Measurements from ENCODE around the gene SOCS1.

Gene SOCS1

DNA sequence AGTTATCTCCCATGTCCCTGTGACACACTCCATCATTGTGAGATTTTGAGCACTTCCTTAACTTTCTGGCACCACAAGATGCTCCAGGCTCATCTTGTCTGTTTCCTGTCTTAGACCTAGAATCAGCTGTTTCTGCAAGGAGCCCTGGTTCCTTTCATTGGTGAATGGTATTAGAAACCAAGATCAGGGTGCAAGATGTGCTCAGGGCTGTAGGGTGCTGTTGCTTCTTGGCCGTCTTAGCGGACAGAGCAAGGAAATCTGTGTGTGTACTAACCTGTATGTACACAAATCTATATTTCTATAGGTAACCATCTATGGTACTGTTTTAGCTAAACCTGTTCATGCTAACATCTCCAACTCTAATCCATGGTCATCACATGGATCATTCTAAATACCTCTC is 33.2 kb upstream of the SOCS1 start:
- in situ Hi-C loops (cut with HindIII; ENCODE audit: low sequenced_read_pairs): no loop called here

DNA sequence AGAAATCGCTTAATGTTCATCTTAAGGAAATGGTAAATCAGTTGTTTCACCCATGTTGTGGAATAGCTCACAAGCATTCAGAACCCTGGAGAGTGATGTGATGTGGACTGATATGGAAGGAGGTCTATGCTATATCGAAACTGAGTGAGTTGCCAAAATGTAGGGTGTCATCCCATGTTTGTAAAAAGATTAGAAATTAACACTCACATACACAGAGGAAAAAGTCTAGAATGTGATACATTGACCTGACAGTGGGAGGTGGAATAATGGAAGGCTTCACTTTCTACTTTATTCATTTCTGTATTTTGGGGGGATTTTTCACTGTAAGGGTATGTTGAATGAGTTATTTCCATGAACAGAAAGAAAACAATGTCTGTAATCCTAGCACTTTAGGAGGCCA is 29.8 kb upstream of the SOCS1 start:
- in situ Hi-C loops (cut with HindIII; ENCODE audit: low sequenced_read_pairs): no loop called here

DNA sequence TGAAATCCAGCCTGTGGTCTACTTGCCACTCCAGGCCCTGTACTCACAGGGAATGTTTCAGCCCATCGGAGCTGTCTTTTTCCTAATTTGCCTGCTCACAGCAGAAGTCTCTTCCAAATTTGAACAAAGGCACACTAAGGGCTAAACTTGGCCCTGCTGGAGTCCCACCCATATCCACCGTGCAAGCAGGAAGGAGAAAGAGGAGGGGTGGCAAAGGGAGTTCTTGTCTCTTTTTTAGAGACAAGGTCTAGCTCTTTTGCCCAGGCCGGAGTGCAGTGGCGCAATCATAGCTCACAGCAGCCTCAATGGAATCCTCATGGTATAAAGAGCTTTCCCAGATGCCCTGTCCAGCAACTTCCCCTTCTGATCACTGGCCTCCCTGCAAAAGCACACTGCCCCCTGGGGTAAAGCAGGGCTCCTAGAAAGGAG is 27.8 kb upstream of the SOCS1 start:
- in situ Hi-C loops (cut with HindIII; ENCODE audit: low sequenced_read_pairs): no loop called here

DNA sequence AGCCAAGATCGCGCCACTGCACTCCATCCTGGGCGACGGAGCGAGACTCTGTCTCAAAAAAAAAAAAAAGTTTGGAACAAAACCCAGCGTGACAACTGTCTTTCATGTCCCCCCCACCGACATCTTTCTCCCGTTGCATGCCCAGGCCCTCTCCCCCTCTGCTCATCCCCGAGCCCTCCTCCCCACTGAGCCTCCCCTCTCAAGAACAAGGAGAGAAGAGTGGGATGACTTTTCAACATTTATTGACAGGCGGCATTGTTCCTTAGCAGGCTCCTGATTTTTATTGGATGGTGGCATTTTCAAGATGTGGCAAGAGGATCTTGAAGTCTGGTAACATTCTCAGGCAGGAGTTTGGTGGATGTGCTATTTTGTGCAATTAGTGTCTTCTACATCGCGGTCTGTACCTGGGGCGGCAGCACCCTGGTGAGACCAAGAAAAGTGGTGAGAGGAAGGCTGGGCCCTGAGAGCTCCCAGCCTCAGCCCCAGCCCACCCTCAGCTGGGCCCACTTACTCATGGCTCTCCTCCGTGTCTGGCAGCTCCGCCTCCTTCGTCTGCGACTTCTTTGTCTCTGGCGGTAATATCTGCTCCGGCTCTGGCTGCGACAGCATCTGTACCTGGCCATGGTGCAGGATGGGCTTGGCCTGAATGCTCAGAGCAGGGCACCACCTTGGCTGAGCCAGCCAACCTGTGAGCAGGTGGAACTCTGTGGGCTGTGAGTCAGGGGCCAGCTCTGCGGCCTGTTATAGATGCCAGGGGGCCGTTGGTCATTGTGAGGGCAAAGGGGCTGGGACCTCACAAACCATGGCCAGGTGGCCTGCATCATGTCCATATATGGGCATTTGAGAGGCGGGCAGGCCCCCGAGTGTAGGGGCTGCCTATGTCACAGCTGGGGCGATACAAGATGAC is 24.9 kb upstream of the SOCS1 start, which contains the start of gene PRM1:
PRM1 (minus strand) TSS at position 715 of the 907 bp plus-strand sequence; CDS start at position 623, 92 bp downstream.
- in situ Hi-C loops (cut with HindIII; ENCODE audit: low sequenced_read_pairs): no loop called here

DNA sequence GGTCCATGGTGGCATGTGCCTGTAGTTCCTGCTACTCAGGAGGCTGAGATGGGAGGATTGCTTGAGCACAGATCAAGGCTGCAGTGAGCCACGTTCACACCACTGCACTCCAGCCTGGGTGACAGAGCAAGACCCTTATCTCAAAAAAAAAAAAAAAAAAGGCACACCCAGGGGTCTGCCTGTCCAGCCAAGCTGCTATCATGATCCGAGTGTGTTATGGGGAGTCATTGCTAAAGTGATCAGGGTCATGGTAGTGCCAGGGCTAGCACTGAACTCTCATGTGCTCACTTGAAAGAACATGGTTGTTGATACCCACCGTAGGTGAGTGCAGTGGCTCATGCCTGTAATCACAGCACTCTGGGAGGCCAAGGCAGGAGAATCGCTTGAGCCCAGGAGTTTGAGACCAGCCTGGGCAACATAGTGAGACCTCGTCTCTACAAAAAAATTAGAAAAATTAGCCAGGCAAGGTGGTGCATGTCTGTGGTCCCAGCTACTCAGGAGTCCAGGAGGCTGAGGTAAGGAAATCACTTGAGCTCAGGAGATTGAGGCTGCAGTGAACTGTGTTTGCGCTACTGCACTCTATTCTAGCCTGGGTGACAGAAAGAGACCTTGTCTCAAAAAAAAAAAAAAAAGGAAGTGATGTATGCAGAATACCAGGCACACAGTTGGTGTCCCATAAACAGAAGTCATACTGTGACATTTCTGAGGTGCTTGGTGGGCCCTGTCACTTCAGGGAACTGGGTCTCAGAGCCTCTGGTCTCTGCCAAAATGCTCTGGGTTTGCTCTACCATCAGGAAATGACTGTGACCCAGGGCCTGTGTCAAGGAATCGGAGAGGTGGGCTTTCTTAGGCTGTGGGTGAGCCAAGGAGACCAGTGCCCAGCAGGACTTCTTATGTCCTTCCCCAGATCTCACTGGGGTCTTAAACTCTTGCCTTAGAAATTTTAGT is 23.0 kb upstream of the SOCS1 start:
- in situ Hi-C loops (cut with HindIII; ENCODE audit: low sequenced_read_pairs): no loop called here

DNA sequence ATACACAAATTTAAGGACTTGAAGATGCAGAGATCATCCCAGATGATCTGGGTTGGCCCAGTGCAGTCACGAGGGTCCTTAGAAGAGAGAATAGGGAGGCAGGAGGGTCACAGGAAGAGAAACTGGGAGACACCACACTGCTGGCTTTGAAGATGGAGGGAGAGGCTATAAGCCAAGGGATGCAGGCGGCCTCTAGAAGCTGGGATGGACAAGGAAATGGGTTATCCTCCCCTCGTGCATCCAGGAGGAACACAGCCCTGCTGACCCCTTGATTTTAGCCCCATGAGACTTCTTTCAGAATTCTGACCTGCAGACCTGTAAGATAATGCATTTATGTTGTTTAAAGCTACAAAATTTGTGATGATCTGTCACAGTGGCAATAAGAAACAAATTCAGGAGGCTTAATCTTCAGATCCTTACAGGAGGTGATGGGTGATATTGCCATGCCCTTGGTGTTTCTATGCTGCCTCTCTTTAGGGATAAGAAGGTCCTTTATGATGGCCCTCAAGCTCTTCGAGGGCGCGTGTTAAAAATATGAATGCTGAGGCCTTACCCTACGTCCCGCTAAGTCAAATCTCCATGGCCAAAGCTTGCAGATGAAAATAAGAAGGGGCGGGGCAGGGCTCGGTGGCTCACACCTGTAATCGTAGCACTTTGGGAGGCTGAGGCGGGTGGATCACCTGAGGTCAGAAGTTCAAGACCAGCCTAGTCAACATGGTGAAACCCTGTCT is 21.8 kb upstream of the SOCS1 start:
- in situ Hi-C loops (cut with HindIII; ENCODE audit: low sequenced_read_pairs): no loop called here

DNA sequence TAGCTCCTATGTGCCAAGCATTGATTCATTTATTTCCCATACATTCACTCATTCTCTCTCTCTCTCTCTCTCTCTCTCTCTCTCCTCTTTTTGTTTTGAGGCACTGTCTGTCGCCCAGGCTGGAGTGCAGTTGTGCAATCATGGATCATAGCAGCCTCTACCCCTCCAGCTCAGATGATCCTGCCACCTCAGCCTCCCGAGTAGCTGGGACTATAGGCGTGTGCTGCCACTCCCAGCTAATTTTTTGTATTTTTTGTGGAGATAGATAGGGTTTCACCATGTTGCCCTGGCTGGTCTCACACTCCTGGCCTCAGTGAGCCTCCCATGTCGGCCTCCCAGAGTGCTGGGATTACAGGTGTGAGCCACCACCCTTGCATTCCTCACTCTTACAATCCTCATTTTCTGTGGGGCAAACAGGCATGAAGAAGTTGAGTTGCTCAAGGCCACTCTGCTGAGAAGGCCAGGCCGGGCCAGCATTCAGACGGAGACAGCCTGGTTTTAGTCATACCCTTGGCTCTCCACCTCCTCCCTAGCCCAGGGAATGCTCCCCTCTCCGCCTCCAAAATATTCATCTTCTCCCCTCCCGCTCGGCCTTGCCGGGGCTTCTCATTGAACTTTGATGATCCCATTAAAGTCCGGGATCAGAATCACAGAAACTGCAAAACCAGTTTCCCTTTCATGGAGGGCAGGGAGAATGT is 21.0 kb upstream of the SOCS1 start:
- in situ Hi-C loops (cut with HindIII; ENCODE audit: low sequenced_read_pairs): no loop called here

DNA sequence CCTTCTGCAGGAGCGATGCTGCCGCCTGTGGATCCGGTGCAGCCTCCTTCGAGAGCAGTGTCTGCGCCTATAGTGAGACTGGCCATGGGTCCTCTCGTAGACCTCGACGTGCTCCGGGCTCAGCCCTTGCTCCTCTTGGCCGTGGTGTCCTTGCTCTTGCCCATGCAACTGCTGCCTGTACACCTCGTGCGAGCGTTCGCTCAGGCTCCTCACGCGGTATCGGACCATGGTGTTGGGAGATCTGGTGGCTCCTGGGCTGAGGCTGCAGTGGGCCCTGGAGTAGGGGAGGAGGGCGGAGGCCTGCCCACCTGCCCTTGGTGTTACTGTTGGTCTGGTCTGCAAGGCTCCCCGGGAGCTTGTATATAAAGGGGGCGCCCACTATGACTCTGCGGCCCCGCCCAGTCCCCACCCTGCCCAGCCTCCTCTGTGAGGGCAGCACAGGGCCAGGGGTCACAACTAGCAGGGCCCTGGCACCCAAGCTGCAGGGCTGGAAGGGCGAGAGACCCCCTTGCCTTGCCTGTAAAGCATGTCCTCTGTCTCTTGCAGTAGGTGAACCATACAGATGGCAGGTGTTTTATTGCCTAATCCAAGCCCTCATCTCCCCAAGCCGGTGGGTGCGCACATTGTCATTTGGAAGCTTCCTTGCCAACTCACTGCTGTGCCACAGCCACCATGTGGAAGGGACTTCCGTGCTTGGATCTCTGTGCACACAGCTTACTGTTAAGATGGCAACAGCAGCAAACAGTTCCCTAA is 20.3 kb upstream of the SOCS1 start, which contains the start of gene PRM2:
PRM2 (minus strand) TSS at position 338 of the 753 bp plus-strand sequence; CDS start at position 228, 110 bp downstream.
- in situ Hi-C loops (cut with HindIII; ENCODE audit: low sequenced_read_pairs): no loop called here

DNA sequence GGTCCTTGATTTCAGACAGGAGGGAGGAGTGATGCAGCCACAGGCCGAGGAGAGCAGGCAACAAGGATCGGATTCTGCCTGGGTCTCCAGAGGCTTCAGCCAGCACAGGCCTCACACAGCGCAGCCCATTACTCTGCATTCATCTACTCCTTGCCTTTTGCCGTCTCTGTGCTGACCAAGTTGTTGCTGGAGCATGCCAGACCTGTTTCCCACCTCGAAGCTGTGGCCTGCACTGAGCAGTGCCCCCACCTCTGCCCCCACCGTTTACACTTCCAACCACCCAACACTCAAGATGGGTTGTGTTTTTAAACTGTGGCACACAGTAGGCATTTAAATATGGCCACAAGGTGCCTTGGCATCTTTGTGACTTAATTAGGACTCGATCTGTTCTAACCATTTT is 19.0 kb upstream of the SOCS1 start:
- in situ Hi-C loops (cut with HindIII; ENCODE audit: low sequenced_read_pairs): no loop called here

DNA sequence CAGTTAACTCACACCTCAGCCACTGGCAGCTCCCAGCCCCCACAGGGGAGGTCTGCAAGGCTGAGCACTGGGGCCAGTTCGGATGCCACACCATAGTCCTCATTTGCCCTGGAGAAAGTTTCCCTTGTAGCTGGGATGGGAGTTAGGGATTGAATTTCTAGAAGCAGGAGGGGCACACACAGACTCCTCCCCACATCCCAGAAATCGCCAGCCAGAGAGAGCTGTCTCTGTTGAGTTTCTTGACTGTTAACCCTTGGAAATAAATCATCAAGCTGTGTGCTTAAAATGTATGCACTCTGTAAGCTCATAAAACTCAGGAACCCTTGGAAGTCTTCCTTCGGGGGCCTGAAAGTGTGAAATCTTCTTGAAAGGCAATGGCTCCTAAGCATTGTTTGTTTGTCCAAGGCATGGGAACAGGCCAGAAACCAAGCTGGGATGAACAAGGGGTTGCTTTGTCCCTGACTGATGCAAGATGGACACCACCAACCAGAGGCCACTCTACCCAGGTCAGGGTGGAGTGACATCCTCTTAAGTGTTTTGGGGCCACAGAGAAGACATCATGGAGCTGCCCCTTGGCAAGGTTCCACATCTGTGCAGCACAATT is 17.8 kb upstream of the SOCS1 start:
- in situ Hi-C loops (cut with HindIII; ENCODE audit: low sequenced_read_pairs): no loop called here

DNA sequence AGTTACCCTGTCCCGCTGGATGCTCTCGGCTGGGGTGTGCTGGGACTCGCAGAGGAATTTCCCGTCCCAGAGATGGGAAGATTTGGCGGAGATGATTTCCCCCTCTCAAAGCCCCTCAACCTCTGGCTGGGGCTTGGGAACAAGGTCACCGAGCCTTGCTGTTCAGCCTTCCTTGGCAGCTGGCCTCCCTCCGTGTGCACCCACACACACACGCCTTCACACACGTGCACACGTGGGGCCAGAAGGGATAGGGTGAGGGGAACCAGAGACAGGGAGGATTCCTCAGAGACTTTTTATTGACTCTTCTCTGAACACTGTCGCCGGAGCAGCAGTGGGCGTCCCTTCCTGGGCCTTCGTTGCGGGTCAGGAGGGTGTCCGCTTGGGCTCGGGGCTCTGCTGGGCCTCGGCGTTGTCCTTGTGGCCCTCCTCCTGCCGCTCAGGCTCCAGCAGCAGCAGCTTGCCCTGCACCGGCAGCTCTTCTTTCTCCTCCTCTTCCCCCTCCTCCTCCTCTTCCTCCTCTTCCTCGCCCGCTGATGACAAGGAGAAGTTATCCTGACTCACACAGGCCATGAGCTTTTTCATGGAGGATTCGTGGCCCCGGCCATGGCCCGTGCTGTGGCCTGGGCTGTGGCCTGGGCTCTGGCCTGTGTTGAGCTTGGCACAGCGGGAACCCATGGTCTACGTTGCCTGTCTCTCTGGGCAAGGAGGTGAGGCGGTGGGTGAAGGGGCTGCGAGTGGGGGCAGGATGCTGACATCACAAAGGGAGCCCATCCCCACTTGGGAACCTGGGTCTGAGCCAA is 17.1 kb upstream of the SOCS1 start, which contains the start of gene PRM3:
PRM3 (minus strand) TSS at position 709 of the 800 bp plus-strand sequence; CDS start at position 675, 34 bp downstream.
- in situ Hi-C loops (cut with HindIII; ENCODE audit: low sequenced_read_pairs): no loop called here

DNA sequence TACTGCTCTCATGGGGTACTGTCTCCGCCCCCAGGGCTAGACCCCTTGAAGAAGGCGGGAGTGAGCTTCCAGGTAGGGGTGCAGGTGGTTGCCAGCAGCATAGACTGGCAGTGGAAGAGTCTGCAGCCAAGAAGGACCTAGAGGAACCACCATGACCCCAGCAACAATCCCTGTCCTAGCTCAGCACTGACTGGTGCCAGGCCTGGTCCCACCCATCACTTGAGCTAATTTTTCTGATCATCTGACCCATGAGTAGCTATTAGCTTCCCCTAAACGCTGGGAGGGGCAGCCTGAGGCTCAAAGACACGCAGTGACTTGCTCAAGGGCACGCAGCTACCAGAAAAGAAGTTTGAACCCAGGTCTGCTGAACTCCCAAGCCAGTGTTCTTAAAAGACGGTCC is 16.5 kb upstream of the SOCS1 start:
- in situ Hi-C loops (cut with HindIII; ENCODE audit: low sequenced_read_pairs): no loop called here

DNA sequence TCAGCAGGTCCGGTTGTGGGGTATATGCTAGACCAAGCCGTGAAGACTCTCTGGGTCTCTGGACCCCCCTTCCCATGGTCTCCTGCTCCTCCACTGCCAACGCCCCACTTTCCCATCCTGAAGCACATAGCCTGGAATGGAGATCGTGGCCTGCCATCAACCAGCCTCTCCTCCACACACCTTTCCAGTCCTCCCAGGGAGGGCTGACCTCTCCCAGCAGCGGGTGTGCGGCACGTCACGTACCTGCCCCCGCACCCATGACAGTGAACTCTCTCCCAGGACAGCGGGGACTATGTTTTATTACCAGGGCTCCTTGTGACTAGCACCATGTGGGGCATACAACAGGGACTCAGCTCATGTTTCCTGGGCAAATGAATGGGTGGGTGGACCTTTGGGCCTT is 15.6 kb upstream of the SOCS1 start:
- in situ Hi-C loops (cut with HindIII; ENCODE audit: low sequenced_read_pairs): no loop called here

DNA sequence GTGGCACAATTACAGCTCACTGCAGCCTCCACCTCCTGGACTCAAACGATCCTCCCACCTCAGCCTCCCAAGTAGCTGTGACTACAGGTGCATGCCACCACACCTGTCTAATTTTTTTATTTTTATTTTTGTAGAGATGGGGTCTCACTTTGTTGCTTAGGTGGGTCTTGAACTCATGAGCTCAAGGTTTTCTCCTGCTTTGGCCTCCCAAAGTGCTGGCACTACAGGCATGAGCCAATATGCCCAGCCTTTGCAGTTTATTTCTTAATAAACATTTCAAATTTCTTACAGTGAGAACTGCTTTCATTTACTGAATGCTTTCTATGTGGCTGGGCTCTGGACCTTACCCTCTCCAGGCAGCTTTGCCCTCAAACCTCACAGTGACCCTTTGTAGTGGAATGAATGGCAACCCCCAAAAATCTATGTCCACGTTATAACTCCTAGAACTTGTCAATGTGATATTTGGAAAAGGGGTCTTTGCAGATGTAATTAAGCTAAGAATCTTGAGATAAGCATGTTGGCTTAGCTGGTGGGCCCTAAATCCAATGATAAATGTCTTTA is 14.7 kb upstream of the SOCS1 start:
- in situ Hi-C loops (cut with HindIII; ENCODE audit: low sequenced_read_pairs): no loop called here

DNA sequence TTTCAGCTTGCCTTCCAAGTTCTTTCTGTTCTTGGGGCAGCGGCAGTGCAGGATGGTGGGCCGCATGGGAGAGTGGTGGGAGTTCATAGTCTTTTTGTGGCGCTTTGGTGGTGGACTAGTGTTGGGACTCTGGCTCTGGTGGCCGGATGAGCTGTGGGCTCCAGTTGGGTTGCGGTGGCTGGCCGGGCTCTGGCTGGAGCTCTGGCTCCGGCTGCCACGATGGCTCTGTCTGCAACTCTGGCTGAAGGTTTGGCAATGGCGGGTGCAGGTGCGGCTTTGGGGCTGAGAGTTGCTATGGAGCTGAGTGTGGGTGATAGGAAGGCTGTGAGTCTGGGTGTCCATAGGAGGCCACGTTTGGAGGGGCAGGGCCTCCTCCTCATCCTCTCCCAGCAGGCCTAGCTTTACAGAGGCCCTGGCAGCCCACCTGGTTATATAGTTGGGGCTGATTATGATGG is 12.9 kb upstream of the SOCS1 start, which contains the start of gene TNP2:
TNP2 (minus strand) TSS at position 405 of the 455 bp plus-strand sequence; CDS start at position 342, 63 bp downstream.
- in situ Hi-C loops (cut with HindIII; ENCODE audit: low sequenced_read_pairs): no loop called here

DNA sequence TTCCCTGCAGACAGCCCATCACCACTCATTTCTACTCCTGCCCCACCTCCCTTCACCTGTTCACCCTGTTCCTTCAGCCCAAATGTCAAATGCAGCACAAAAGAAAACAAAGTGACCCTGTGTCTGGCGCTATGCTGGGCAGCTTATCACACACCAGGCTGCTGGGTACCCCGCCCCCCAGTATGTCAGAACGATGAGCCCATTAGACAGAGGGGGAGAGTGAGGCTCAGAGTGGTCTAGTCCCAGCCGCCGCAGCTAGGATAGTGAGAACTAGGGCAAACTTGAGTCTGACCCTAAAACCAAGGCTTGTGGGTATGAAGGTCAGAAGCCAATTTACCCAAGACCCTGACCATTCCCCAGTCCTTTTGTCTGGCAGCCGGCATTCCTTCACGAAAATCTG is 9.1 kb upstream of the SOCS1 start:
- in situ Hi-C loops (cut with HindIII; ENCODE audit: low sequenced_read_pairs): no loop called here

DNA sequence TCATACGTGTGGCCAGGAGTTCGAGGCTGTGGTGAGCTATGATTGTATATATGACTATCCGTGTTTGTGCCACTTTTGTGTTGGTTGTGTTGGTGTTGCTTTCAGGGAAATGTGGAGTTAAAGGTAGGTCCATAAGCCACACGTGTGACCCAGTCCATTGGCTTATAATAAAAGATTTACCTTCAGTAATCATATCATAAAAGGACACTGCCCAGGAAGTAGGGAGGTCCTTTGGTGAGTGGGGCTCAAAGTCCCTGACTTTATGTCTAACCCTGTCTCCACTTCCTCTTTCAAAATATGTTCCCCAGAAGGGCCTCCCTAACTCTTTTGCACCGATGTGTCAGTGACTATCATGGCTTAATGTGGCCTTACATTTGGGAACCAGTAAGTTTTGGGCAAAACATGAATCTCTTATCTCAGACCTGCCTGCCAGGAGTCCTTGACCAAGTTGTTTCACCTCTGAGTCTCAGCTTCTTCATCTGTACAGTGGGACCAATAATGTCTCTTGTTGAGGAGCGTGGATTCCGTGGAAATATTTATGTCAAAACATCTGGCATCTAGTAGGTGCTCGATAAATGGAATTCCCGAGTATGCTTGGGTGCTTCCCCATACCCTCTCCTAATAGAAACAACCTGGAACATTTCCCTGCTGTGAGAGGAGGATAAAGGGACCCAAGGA is 8.3 kb upstream of the SOCS1 start:
- in situ Hi-C loops (cut with HindIII; ENCODE audit: low sequenced_read_pairs): no loop called here
